Activated CD8-positive, alpha-beta memory T cell treated with anti-CD3 and anti-CD28 coated beads, Interleukin-2, amount 10 ng/mL, durations not matched to agents 7 days and 5 days (primary cell): ENCODE results near the gene ARHGAP18. TPM values are rescaled to one million over a fixed set of nuclear protein-coding genes. Genes with fewer than 3 reads are reported as not detected.

Experiments
- ATAC-seq: fragments of 150-1000 bp; cut with Tn5 transposase; one replicate; pipeline ENCODE4 v1.10.0; 2021; ENCODE audit warnings: moderate library complexity
- CTCF ChIA-PET: fragments of 350-600 bp; sonication (Branson Sonifier 250); formaldehyde crosslinking; loops from one replicate; lab custom pipeline; 2021; ENCODE audit warnings: antibody characterized with exemption; lab: Charles Lee
- DNase-seq: peaks from one replicate; pipeline ENCODE4 v3.0.0-alpha.2; 2020
- H3K27ac Mint-ChIP-seq: one replicate; pipeline ENCODE4 v1.8.0; 2021; ENCODE audit warnings: mild to moderate bottlenecking, mixed read lengths
- H3K27me3 Mint-ChIP-seq: one replicate; pipeline ENCODE4 v1.8.0; 2021; ENCODE audit warnings: mixed read lengths
- H3K36me3 Mint-ChIP-seq: one replicate; pipeline ENCODE4 v1.8.0; 2021; ENCODE audit warnings: mild to moderate bottlenecking, mixed read lengths
- H3K4me1 Mint-ChIP-seq: one replicate; pipeline ENCODE4 v1.8.0; 2021; ENCODE audit warnings: mixed read lengths
- H3K4me3 Mint-ChIP-seq: one replicate; pipeline ENCODE4 v1.8.0; 2021; ENCODE audit warnings: mild to moderate bottlenecking, moderate library complexity, mixed read lengths
- H3K9me3 Mint-ChIP-seq: one replicate; pipeline ENCODE4 v1.8.0; 2022; ENCODE audit warnings: low read depth, mixed read lengths
- total RNA-seq, 2 experiments: library from RNA; stranded (reverse); gene quantifications; one replicate each; pipeline ENCODE4 v1.2.3, GENCODE V29; 2021

The ARHGAP18 gene
- total RNA-seq, 2 experiments from 2014 or later: 14.1 to 20.8 TPM

- DNase-seq: no peak
- CTCF ChIA-PET: no interaction called here
- Mint-ChIP-seq H3K4me3 (no peak overlapping the region), H3K27ac (no peak overlapping the region), H3K36me3 (no peaks in the 10 kb centered on the region), H3K9me3 (no peaks in the 10 kb centered on the region), H3K27me3 (no peaks in the 10 kb centered on the region), H3K4me1 (no peaks in the 10 kb centered on the region)
- ATAC-seq: no peak
Measured at GRCh38 chr6:129558248-129558647, 151.7 kb downstream of the ARHGAP18 start.

GRCh38 chr6:129555206-129555832 is 154.7 kb downstream of the ARHGAP18 start:
- no peaks in the 10 kb centered on the region for H3K27me3 Mint-ChIP-seq
- no peaks in the 10 kb centered on the region for H3K9me3 Mint-ChIP-seq
- H3K27ac Mint-ChIP-seq: no peak overlapping the region
- CTCF ChIA-PET: no interaction called here
- no peaks in the 10 kb centered on the region for H3K4me1 Mint-ChIP-seq
- ATAC-seq (no peak), DNase-seq (no peak)
- H3K36me3 Mint-ChIP-seq: no peaks in the 10 kb centered on the region
- H3K4me3 Mint-ChIP-seq: no peak overlapping the region

- Mint-ChIP-seq H3K27ac (no peak overlapping the region), H3K4me3 (no peak overlapping the region), H3K4me1 (no peaks in the 10 kb centered on the region), H3K27me3 (no peaks in the 10 kb centered on the region), H3K36me3 (no peaks in the 10 kb centered on the region), H3K9me3 (no peaks in the 10 kb centered on the region)
- ATAC-seq (no peak), DNase-seq (no peak)
- CTCF ChIA-PET: no interaction called here
Measured at GRCh38 chr6:129552413-129552812, 157.6 kb downstream of the ARHGAP18 start.

GRCh38 chr6:129551486-129551885 is 158.5 kb downstream of the ARHGAP18 start:
- H3K27ac Mint-ChIP-seq: no peak overlapping the region
- H3K36me3 Mint-ChIP-seq: no peaks in the 10 kb centered on the region
- DNase-seq: no peak
- H3K9me3 Mint-ChIP-seq: no peaks in the 10 kb centered on the region
- H3K4me3 Mint-ChIP-seq: no peak overlapping the region
- CTCF ChIA-PET: no interaction called here
- H3K27me3 Mint-ChIP-seq: no peaks in the 10 kb centered on the region
- ATAC-seq: no peak
- no peaks in the 10 kb centered on the region for H3K4me1 Mint-ChIP-seq

GRCh38 chr6:129546702-129547101 is 163.3 kb downstream of the ARHGAP18 start:
- DNase-seq: no peak
- Mint-ChIP-seq H3K4me3 (no peak overlapping the region), H3K4me1 (no peaks in the 10 kb centered on the region), H3K9me3 (no peaks in the 10 kb centered on the region), H3K27me3 (no peaks in the 10 kb centered on the region), H3K36me3 (no peaks in the 10 kb centered on the region), H3K27ac (no peak overlapping the region)
- ATAC-seq: no peak
- CTCF ChIA-PET: no interaction called here

- Mint-ChIP-seq H3K36me3 (no peaks in the 10 kb centered on the region), H3K9me3 (no peaks in the 10 kb centered on the region), H3K4me1 (no peaks in the 10 kb centered on the region), H3K27me3 (no peaks in the 10 kb centered on the region), H3K4me3 (no peak overlapping the region), H3K27ac (no peak overlapping the region)
- DNase-seq (no peak), ATAC-seq (no peak)
- CTCF ChIA-PET: no interaction called here
Measured at GRCh38 chr6:129544892-129545612, 164.9 kb downstream of the ARHGAP18 start.

- Mint-ChIP-seq H3K27me3 (no peaks in the 10 kb centered on the region), H3K36me3 (no peaks in the 10 kb centered on the region), H3K4me3 (no peak overlapping the region), H3K4me1 (no peaks in the 10 kb centered on the region), H3K27ac (no peak overlapping the region), H3K9me3 (no peaks in the 10 kb centered on the region)
- DNase-seq (no peak), ATAC-seq (no peak)
- CTCF ChIA-PET: no interaction called here
Measured at GRCh38 chr6:129543981-129544380, 166.0 kb downstream of the ARHGAP18 start.

- CTCF ChIA-PET: no interaction called here
- no peaks in the 10 kb centered on the region for H3K27me3 Mint-ChIP-seq
- no peaks in the 10 kb centered on the region for H3K36me3 Mint-ChIP-seq
- ATAC-seq (no peak), DNase-seq (no peak)
- no peaks in the 10 kb centered on the region for H3K9me3 Mint-ChIP-seq
- no peak overlapping the region for H3K4me3 Mint-ChIP-seq
- H3K4me1 Mint-ChIP-seq: no peaks in the 10 kb centered on the region
- H3K27ac Mint-ChIP-seq: no peak overlapping the region
Measured at GRCh38 chr6:129542705-129543104, 167.3 kb downstream of the ARHGAP18 start.

- H3K4me1 Mint-ChIP-seq: no peaks in the 10 kb centered on the region
- CTCF ChIA-PET: no interaction called here
- H3K9me3 Mint-ChIP-seq: no peaks in the 10 kb centered on the region
- ATAC-seq (no peak), DNase-seq (no peak)
- H3K27ac Mint-ChIP-seq: no peak overlapping the region
- no peaks in the 10 kb centered on the region for H3K36me3 Mint-ChIP-seq
- H3K27me3 Mint-ChIP-seq: no peaks in the 10 kb centered on the region
- H3K4me3 Mint-ChIP-seq: no peak overlapping the region
Measured at GRCh38 chr6:129539032-129539431, 170.9 kb downstream of the ARHGAP18 start.

- Mint-ChIP-seq H3K4me1 (no peaks in the 10 kb centered on the region), H3K9me3 (no peaks in the 10 kb centered on the region), H3K27ac (no peak overlapping the region), H3K4me3 (no peak overlapping the region), H3K36me3 (no peaks in the 10 kb centered on the region), H3K27me3 (no peaks in the 10 kb centered on the region)
- ATAC-seq: no peak
- CTCF ChIA-PET: no interaction called here
- DNase-seq: no peak
Measured at GRCh38 chr6:129536271-129536670, 173.7 kb downstream of the ARHGAP18 start.

- Mint-ChIP-seq H3K36me3 (no peaks in the 10 kb centered on the region), H3K27me3 (no peaks in the 10 kb centered on the region), H3K4me1 (no peaks in the 10 kb centered on the region), H3K4me3 (no peak overlapping the region), H3K27ac (no peak overlapping the region), H3K9me3 (no peaks in the 10 kb centered on the region)
- ATAC-seq (no peak), DNase-seq (no peak)
- CTCF ChIA-PET: no interaction called here
Measured at GRCh38 chr6:129534926-129535325, 175.1 kb downstream of the ARHGAP18 start.

Other genes starting within 250 kb of the ARHGAP18 start
- gene TMEM244, start 151.1 kb upstream of the ARHGAP18 start, total RNA-seq: under 1 TPM; 0.73 to 0.99 TPM